ENCODE measurements around the gene RASAL1. TPM values are rescaled to one million over a fixed set of nuclear protein-coding genes. Genes with fewer than 3 reads are reported as not detected.

The RASAL1 gene
- total and polyA plus RNA-seq, 11 donors: not detected

DNA sequence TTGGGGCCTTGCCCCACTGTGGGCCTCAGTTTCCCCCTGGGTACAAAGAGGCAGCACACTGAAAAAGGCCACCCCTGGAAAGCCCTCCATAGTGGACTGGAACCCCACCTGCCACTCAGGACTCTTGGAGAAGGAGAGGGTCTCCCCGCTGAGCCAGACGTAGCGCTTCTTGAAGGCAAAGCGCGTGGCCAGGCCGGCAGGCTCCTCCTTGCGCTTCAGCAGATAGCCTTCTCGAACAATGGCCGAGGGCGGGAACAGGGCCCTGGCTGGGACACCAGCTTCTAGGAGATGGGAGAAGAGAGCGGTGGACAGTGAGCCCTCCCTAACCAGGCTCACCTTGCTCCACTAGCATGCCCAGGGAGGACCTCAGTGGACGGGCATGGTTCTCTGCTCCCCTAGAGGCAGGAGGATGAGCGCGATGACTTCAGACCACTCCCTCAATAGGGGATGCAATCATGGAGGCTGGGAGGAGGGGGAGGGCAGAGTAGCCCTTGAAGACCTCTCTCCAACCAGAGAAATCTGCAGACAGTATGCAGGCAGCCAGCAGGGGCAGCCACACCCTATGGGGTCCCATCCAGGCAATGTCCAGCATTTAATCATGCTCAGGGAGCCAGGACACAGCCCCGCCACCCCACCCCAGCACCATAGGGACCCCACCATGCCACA lies 29.8 kb downstream of the RASAL1 start:
- no peak overlapping the region for H3K4me3 ChIP-seq
- H3K27ac ChIP-seq: no peak overlapping the region
- WGBS, 4 donors: 79 to 84% (median 81%) methylated on average over 12 to 15 of the region's 15 CpGs
- intact Hi-C loops (cut with DNase I): no loop called here
- ATAC-seq: no peak
- H3K9me3 ChIP-seq: no peaks in the 10 kb centered on the region
- no peak for DNase-seq
- TF ChIP-seq, protein P1, sequence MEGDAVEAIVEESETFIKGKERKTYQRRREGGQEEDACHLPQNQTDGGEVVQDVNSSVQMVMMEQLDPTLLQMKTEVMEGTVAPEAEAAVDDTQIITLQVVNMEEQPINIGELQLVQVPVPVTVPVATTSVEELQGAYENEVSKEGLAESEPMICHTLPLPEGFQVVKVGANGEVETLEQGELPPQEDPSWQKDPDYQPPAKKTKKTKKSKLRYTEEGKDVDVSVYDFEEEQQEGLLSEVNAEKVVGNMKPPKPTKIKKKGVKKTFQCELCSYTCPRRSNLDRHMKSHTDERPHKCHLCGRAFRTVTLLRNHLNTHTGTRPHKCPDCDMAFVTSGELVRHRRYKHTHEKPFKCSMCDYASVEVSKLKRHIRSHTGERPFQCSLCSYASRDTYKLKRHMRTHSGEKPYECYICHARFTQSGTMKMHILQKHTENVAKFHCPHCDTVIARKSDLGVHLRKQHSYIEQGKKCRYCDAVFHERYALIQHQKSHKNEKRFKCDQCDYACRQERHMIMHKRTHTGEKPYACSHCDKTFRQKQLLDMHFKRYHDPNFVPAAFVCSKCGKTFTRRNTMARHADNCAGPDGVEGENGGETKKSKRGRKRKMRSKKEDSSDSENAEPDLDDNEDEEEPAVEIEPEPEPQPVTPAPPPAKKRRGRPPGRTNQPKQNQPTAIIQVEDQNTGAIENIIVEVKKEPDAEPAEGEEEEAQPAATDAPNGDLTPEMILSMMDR (IDR thresholded peaks at IDR 0.05): no peak
- no peak for TF ChIP-seq POLR2A (IDR thresholded peaks at IDR 0.05)
- H3K4me1 ChIP-seq: peaks cover 0 to 5% (median 0%) of the 10 kb centered on the region in 12 donors
- H3K27me3 ChIP-seq: peaks cover 6 to 33% (median 13%) of the 10 kb centered on the region in 9 donors
- H3K36me3 ChIP-seq: no peaks in the 10 kb centered on the region

DNA sequence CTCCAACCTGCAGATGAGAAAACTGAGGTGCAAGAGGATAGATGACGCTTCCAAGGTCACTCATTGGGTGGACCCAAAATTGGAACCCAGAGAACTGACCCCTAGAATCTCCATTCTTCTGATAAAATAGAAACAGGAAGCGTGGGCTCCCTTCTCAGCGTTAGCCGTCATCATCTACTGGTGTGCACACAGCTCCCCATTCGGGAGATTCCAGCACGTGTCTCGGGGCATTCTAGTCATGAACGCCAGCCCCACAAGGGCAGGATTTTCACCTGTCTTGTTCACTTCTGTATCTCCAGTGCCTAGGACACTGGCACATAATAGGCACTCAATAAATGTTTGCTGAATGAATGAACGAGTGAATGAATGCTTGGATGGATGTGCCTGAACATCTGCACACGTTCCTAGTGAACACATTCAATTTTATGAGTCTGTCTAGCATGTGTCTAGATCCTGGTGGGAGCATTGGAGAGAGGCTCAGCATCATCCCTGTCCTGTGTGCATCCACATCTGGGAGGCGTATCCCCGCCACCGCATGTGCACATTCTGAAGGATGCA lies 30.5 kb downstream of the RASAL1 start:
- Histone ChIP-seq H3K36me3 (no peaks in the 10 kb centered on the region), H3K27ac (no peak overlapping the region), H3K9me3 (no peaks in the 10 kb centered on the region), H3K4me1 (peaks cover 0 to 5% (median 0%) of the 10 kb centered on the region in 12 donors), H3K27me3 (peaks cover 6 to 35% (median 13%) of the 10 kb centered on the region in 9 donors), H3K4me3 (no peak overlapping the region)
- DNase-seq (no peak), ATAC-seq (no peak)
- WGBS, 4 donors: 61 to 67% (median 64%) methylated on average over 13 of the region's 13 CpGs
- intact Hi-C loops (cut with DNase I): no loop called here
- no peak for TF ChIP-seq POLR2A (IDR thresholded peaks at IDR 0.05)
- TF ChIP-seq, protein P1 (IDR thresholded peaks at IDR 0.05): no peak

DNA sequence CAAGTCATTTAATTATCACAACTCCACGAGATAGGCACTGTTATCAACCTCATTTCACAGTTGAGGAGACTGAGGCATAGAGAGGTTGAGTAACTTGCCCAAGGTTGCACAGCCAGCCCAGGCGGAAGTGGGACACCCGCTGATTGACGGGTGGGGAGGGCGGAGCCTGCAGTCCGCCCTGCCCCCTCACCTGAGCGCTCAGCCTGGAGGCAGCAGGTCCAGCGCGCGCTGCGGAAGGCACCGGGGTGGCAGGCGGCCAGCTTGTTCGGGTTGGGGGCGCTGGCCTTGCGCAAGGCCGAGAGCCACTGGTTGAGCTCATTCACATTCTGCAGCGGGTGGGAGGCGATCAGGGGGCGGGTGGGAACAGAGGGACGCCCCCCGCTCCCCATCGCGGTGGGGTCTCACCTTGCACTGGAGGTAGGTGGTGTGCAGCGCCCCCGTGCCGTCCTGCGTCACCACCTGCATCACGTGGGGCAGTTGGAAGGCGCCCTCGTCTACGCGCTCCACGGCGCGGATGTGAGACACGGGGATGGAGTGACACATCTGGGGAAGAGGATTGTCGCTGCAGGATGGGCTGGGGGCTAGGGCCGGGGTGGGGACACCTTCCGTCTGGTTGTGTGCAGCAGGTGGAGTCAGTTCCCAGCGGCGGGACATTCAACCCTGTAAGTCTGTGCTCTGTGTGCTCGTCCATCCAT lies 31.7 kb downstream of the RASAL1 start:
- Histone ChIP-seq H3K27me3 (peaks cover 6 to 43% (median 13%) of the 10 kb centered on the region in 9 donors), H3K36me3 (no peaks in the 10 kb centered on the region), H3K4me1 (peaks cover 0 to 5% (median 0%) of the 10 kb centered on the region in 12 donors), H3K27ac (no peak overlapping the region), H3K9me3 (no peaks in the 10 kb centered on the region), H3K4me3 (peak overlapping the region in 1 of 12 donors; percentile 33)
- DNase-seq (no peak), ATAC-seq (no peak)
- intact Hi-C loops (cut with DNase I): no loop called here
- no peak for TF ChIP-seq POLR2A (IDR thresholded peaks at IDR 0.05)
- TF ChIP-seq, protein P1 (IDR thresholded peaks at IDR 0.05): no peak
- 5 to 12% (median 5%) methylated on average over 12 to 43 of the region's 43 CpGs for WGBS, 4 donors

DNA sequence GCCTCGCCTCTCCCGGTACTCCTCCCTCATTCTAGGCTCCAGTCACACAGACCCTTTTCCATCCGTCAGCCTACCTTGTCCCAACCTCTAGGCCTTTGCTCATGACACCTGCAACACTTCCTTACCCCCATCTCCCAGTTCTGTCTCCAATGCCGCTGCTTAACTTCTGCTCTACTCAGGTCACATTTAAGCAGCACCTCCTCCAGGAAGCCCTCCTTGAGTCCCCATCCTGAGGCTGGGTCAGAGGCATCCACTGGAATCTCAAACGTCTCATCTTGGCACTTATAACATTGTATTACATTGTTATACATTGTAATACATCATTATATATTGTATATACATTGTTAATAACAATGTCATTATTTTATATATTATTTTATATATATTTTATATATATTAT lies 32.8 kb downstream of the RASAL1 start:
- ATAC-seq (no peak), DNase-seq (no peak)
- intact Hi-C loops (cut with DNase I): no loop called here
- Histone ChIP-seq H3K27ac (no peak overlapping the region), H3K36me3 (no peaks in the 10 kb centered on the region), H3K27me3 (peaks cover 6 to 43% (median 13%) of the 10 kb centered on the region in 9 donors), H3K4me3 (no peak overlapping the region), H3K4me1 (peaks cover 0 to 11% (median 3%) of the 10 kb centered on the region in 12 donors), H3K9me3 (no peaks in the 10 kb centered on the region)
- WGBS, 4 donors: 82 to 87% (median 84%) methylated on average over 5 of the region's 5 CpGs
- no peak for TF ChIP-seq POLR2A (IDR thresholded peaks at IDR 0.05)
- TF ChIP-seq, protein P1 (IDR thresholded peaks at IDR 0.05): no peak

Measured in heart left ventricle (tissue), 16 donors.